ENCODE measurements around the gene OR8U1.
"Not testable (repeated sequence)": the region's sequence is repeated elsewhere in the genome, so short reads cannot be mapped to it uniquely, and the experiment has no call there.

DNA sequence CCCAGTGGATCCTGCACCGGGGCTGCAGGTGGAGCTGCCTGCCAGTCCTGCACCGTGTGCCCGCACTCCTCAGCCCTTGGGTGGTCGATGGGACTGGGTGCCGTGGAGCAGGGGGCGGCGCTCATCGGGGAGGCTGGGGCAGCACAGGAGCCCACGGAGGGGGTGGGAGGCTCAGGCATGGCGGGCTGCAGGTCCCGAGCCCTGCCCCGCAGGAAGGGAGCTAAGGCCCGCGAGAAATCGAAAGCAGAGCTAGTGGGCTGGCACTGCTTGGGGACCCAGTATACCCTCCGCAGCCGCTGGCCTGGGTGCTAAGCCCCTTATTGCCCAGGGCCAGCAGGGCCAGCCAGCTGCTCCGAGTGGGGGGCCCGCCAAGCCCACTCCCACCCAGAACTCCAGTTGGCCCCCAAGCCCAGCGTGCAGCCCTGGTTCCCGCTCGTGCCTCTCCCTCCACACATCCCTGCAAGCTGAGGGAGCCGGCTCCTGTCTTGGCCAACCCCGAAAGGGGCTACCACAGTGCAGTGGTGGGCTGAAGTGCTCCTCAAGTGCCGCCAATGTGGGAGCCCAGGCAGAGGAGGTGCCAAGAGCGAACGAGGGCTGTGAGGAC, 26.5 kb downstream of the OR8U1 start:
- TF ChIP-seq, protein P1, sequence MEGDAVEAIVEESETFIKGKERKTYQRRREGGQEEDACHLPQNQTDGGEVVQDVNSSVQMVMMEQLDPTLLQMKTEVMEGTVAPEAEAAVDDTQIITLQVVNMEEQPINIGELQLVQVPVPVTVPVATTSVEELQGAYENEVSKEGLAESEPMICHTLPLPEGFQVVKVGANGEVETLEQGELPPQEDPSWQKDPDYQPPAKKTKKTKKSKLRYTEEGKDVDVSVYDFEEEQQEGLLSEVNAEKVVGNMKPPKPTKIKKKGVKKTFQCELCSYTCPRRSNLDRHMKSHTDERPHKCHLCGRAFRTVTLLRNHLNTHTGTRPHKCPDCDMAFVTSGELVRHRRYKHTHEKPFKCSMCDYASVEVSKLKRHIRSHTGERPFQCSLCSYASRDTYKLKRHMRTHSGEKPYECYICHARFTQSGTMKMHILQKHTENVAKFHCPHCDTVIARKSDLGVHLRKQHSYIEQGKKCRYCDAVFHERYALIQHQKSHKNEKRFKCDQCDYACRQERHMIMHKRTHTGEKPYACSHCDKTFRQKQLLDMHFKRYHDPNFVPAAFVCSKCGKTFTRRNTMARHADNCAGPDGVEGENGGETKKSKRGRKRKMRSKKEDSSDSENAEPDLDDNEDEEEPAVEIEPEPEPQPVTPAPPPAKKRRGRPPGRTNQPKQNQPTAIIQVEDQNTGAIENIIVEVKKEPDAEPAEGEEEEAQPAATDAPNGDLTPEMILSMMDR (IDR thresholded peaks at IDR 0.05; ENCODE audit: insufficient read depth, low read depth, low read length): not testable (repeated sequence)
- not testable (repeated sequence) for TF ChIP-seq EZH2 (IDR thresholded peaks at IDR 0.05; ENCODE audit: insufficient read depth, low read length)
